ENCODE results near the gene PIM1.
"Not testable (repeated sequence)": the region's sequence is repeated elsewhere in the genome, so short reads cannot be mapped to it uniquely, and the experiment has no call there.

The PIM1 gene

GRCh38 chr6:37171970-37172812 lies 2.2 kb downstream of the PIM1 start:
- peak; percentile 77 for DNase-seq

GRCh38 chr6:37172912-37173492 lies 3.0 kb downstream of the PIM1 start:
- no peak for DNase-seq

- peak; percentile 43 for DNase-seq
These were observed 3.7 kb downstream of the PIM1 start for GRCh38 chr6:37173493-37174195.

- no peak for DNase-seq
These were observed 4.2 kb downstream of the PIM1 start for GRCh38 chr6:37174196-37174514.

- no peak for DNase-seq
These were observed 4.8 kb downstream of the PIM1 start for GRCh38 chr6:37174515-37175331.

- no peak for DNase-seq
These were observed 5.6 kb downstream of the PIM1 start for GRCh38 chr6:37175332-37176267.

GRCh38 chr6:37176268-37177076 lies 6.5 kb downstream of the PIM1 start:
- no peak for DNase-seq

- no peak for DNase-seq
These were observed 7.4 kb downstream of the PIM1 start for GRCh38 chr6:37177077-37177934.

- DNase-seq, result no peak
These were observed 8.1 kb downstream of the PIM1 start for GRCh38 chr6:37177935-37178517.

GRCh38 chr6:37180075-37180474 lies 10.1 kb downstream of the PIM1 start:
- DNase-seq, result no peak

- not testable (repeated sequence) for DNase-seq
These were observed 10.7 kb downstream of the PIM1 start for GRCh38 chr6:37180610-37181009.

- peak; percentile 34 for DNase-seq
These were observed 13.0 kb downstream of the PIM1 start for GRCh38 chr6:37182736-37183590.

- DNase-seq, result not testable (repeated sequence)
These were observed 16.2 kb downstream of the PIM1 start for GRCh38 chr6:37185949-37186720.

GRCh38 chr6:37187321-37188022 lies 17.5 kb downstream of the PIM1 start:
- DNase-seq, result no peak

GRCh38 chr6:37188962-37189510 lies 19.1 kb downstream of the PIM1 start:
- DNase-seq, result no peak

- no peak for DNase-seq
These were observed 20.2 kb downstream of the PIM1 start for GRCh38 chr6:37190159-37190535.

- no peak for DNase-seq
These were observed 22.7 kb downstream of the PIM1 start for GRCh38 chr6:37192666-37193065.

All from stimulated activated CD4-positive, alpha-beta T cell treated with anti-CD3 and anti-CD28 coated beads, Interleukin-12 subunit alpha, Interleukin-12 subunit beta, amount 100 ng/mL, for 4 hours (primary cell).